RPMI8226 (cell line): ENCODE results near the gene ZNF20.
"Not testable (repeated sequence)": the region's sequence is repeated elsewhere in the genome, so short reads cannot be mapped to it uniquely, and the experiment has no call there.

Experiments
- DNase-seq: peaks from one replicate; pipeline ENCODE4 v3.0.0-alpha.2; 2015

Gene ZNF20

GRCh38 chr19:12111943-12112637 is 28.1 kb downstream of the ZNF20 start:
- DNase-seq: no peak

GRCh38 chr19:12111176-12111575 is 29.0 kb downstream of the ZNF20 start:
- DNase-seq: no peak

- not testable (repeated sequence) for DNase-seq
Measured at GRCh38 chr19:12103909-12104308, 36.2 kb downstream of the ZNF20 start.

GRCh38 chr19:12098040-12098439 is 42.1 kb downstream of the ZNF20 start:
- DNase-seq: no peak

GRCh38 chr19:12095111-12095790 is 44.9 kb downstream of the ZNF20 start:
- no peak for DNase-seq

GRCh38 chr19:12093777-12094176 is 46.4 kb downstream of the ZNF20 start:
- DNase-seq: no peak

- DNase-seq: no peak
Measured at GRCh38 chr19:12092956-12093355, 47.2 kb downstream of the ZNF20 start.

GRCh38 chr19:12092065-12092867 is 47.9 kb downstream of the ZNF20 start:
- DNase-seq: peak; percentile 52

GRCh38 chr19:12090807-12091206 is 49.3 kb downstream of the ZNF20 start:
- peak; percentile 53 for DNase-seq

- DNase-seq: no peak
Measured at GRCh38 chr19:12085074-12085818, 54.9 kb downstream of the ZNF20 start.

GRCh38 chr19:12083336-12083735 is 56.8 kb downstream of the ZNF20 start:
- DNase-seq: not testable (repeated sequence)
